DOHH2 (cell line): ENCODE measurements around the gene WRAP73.

Experiments used
- EZH2phosphoT487 ChIP-seq: fragments of 200-600 bp; sonication (generic); IDR thresholded peaks from 2 replicates; pipeline ENCODE4 v1.6.1; 2017; ENCODE audit warnings: borderline replicate concordance, mild to moderate bottlenecking, antibody characterized with exemption, low read length, moderate library complexity, mixed read lengths
- TF ChIP-seq, protein P1 (sequence below): fragments of 200-600 bp; sonication (generic); IDR thresholded peaks from one replicate; pipeline ENCODE4 v1.5.1; 2014; ENCODE audit warnings: antibody characterized with exemption, mild to moderate bottlenecking, low read depth, low read length; ENCODE audit not compliant: poor library complexity, severe bottlenecking

DNA sequence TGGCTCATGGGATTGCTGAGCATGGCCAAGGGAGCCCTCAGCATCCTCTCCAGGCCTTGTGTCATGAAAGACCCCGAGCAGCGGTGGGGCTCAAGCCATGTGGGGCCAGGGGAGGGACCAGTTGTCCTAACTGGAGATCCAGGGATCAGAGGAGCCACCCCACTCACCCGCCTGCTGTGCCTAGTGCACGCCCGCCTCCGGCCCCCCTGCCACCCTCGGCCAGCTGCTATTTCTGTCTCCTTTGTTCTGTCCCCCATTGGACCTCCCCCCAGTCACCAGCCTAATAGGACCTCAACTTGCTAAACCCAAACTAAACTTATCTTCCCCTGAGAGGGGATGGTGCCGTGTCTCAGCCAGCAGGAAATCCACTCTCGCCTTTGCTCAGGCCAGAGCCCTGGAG is 46.8 kb upstream of the WRAP73 start:
- TF ChIP-seq, protein P1, sequence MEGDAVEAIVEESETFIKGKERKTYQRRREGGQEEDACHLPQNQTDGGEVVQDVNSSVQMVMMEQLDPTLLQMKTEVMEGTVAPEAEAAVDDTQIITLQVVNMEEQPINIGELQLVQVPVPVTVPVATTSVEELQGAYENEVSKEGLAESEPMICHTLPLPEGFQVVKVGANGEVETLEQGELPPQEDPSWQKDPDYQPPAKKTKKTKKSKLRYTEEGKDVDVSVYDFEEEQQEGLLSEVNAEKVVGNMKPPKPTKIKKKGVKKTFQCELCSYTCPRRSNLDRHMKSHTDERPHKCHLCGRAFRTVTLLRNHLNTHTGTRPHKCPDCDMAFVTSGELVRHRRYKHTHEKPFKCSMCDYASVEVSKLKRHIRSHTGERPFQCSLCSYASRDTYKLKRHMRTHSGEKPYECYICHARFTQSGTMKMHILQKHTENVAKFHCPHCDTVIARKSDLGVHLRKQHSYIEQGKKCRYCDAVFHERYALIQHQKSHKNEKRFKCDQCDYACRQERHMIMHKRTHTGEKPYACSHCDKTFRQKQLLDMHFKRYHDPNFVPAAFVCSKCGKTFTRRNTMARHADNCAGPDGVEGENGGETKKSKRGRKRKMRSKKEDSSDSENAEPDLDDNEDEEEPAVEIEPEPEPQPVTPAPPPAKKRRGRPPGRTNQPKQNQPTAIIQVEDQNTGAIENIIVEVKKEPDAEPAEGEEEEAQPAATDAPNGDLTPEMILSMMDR: no peak
- no peak for TF ChIP-seq EZH2phosphoT487
